Upper lobe of right lung (tissue), 1 donor: ENCODE data around the gene TCIRG1. TPM values are rescaled to one million over a fixed set of nuclear protein-coding genes. Genes with fewer than 3 reads are reported as not detected.
A peak's percentile ranks its signal among the peaks of the same experiment; 100 is the strongest.

ENCODE experiments used
- ATAC-seq: fragments of 200-7000 bp; cut with Tn5 transposase; one replicate; pipeline ENCODE4 v1.9.1; 2020; ENCODE audit warnings: mild to moderate bottlenecking, moderate library complexity
- DNase-seq: peaks from one replicate; pipeline ENCODE4 v3.0.0-alpha.2; 2020
- H3K27ac ChIP-seq: fragments of 200-600 bp; one replicate; pipeline ENCODE4 v1.8.0; 2022
- H3K27me3 ChIP-seq: fragments of 200-600 bp; one replicate; pipeline ENCODE4 v1.8.0; 2022; ENCODE audit warnings: mild to moderate bottlenecking
- H3K36me3 ChIP-seq: fragments of 200-600 bp; one replicate; pipeline ENCODE4 v1.8.0; 2022
- H3K4me1 ChIP-seq: fragments of 200-600 bp; one replicate; pipeline ENCODE4 v1.8.0; 2022
- H3K4me3 ChIP-seq: fragments of 200-600 bp; one replicate; pipeline ENCODE4 v1.8.0; 2022; ENCODE audit warnings: mild to moderate bottlenecking
- H3K9me3 ChIP-seq: fragments of 200-600 bp; one replicate; pipeline ENCODE4 v1.8.0; 2022
- CTCF ChIP-seq: fragments of 200-600 bp; IDR thresholded peaks from one replicate; pipeline ENCODE4 v1.8.0; 2022; ENCODE audit warnings: antibody characterized with exemption
- intact Hi-C: fragments of 100-400 bp; cut with DNase I; formaldehyde crosslinking; loops from one replicate; pipeline ENCODE4 v1.11.0; 2022
- total RNA-seq: library from RNA; stranded (reverse); fragmentation: NEBNext Ultra II Directional; extraction: Animal tissue kit (Norgen Biotek cat#: 25700); gene quantifications from one replicate; pipeline ENCODE4 v1.2.1, GENCODE V29; 2021
- donor health status: DM: no; HTN: yes; CAD: no; lungs with severe emphysema.

TCIRG1 gene
- total RNA-seq, 1 donor from 2014 or later: 216 TPM

- Histone ChIP-seq H3K36me3 (no peaks in the 10 kb centered on the region), H3K4me1 (peaks cover 31% of the 10 kb centered on the region), H3K27me3 (no peaks in the 10 kb centered on the region), H3K9me3 (no peaks in the 10 kb centered on the region), H3K27ac (no peak overlapping the region), H3K4me3 (no peak overlapping the region)
- no peak for DNase-seq
- TF ChIP-seq CTCF: no peak
- intact Hi-C loops: no loop called here
- no peak for ATAC-seq
Observed at GRCh38 chr11:68006606-68007166, 32.1 kb upstream of the TCIRG1 start.

GRCh38 chr11:68007498-68008380 is 31.1 kb upstream of the TCIRG1 start:
- TF ChIP-seq CTCF: no peak
- H3K4me3 ChIP-seq: no peak overlapping the region

GRCh38 chr11:68008381-68009337 is 30.2 kb upstream of the TCIRG1 start:
- ATAC-seq: peak; percentile 1

More at GRCh38 chr11:68007498-68008380, 31.1 kb upstream of the TCIRG1 start:
- ATAC-seq (no peak), DNase-seq (no peak)
- Histone ChIP-seq H3K27ac (peak overlapping the region; percentile 91), H3K27me3 (no peaks in the 10 kb centered on the region), H3K4me1 (peaks cover 41% of the 10 kb centered on the region), H3K9me3 (no peaks in the 10 kb centered on the region), H3K36me3 (no peaks in the 10 kb centered on the region)
- intact Hi-C loops: no loop called here

GRCh38 chr11:68009391-68010089 is 29.3 kb upstream of the TCIRG1 start:
- intact Hi-C loops: no loop called here
- peak; percentile 10 for TF ChIP-seq CTCF
- peaks cover 52% of the 10 kb centered on the region for H3K4me1 ChIP-seq
- DNase-seq: peak; percentile 48
- H3K4me3 ChIP-seq: peak overlapping the region; percentile 53
- H3K36me3 ChIP-seq: no peaks in the 10 kb centered on the region
- ATAC-seq: no peak
- H3K27ac ChIP-seq: peak overlapping the region; percentile 91
- H3K27me3 ChIP-seq: no peaks in the 10 kb centered on the region
- H3K9me3 ChIP-seq: no peaks in the 10 kb centered on the region

More at GRCh38 chr11:68008381-68009337, 30.2 kb upstream of the TCIRG1 start:
- Histone ChIP-seq H3K9me3 (no peaks in the 10 kb centered on the region), H3K4me1 (peaks cover 47% of the 10 kb centered on the region), H3K4me3 (no peak overlapping the region), H3K27me3 (no peaks in the 10 kb centered on the region), H3K36me3 (no peaks in the 10 kb centered on the region), H3K27ac (peak overlapping the region; percentile 91)
- intact Hi-C loops: no loop called here
- no peak for TF ChIP-seq CTCF
- DNase-seq: peak; percentile 74
